Natural killer cell (primary cell): ENCODE results near the gene LRRC38. TPM values are rescaled to one million over a fixed set of nuclear protein-coding genes. Genes with fewer than 3 reads are reported as not detected.

Source experiments
- ATAC-seq, 3 donors: fragments of 150-1000 bp in 2 of 3; fragments of 200-7000 bp in 1 of 3; cut with Tn5 transposase; 1 replicate in 1 of 3; 2 replicates in 2 of 3; pipeline ENCODE4 v1.10.0; 2021; ENCODE audit warnings: mild to moderate bottlenecking in 2 of 3, moderate library complexity in 2 of 3
- DNase-seq, 2 donors: peaks; one replicate each; pipeline versions ENCODE4 v3.0.0 to v3.0.0-alpha.2; 2013 to 2021; ENCODE audit warnings: mixed read lengths in 1 of 2
- H3K27ac ChIP-seq: one replicate; pipeline ENCODE4 v1.5.1; 2013; ENCODE audit warnings: mild to moderate bottlenecking, low read length
- H3K27me3 ChIP-seq: one replicate; pipeline ENCODE4 v1.6.1; 2013; ENCODE audit warnings: low read length; ENCODE audit not compliant: control insufficient read depth, insufficient read depth
- H3K36me3 ChIP-seq: one replicate; pipeline ENCODE4 v1.6.1; 2013; ENCODE audit warnings: low read length; ENCODE audit not compliant: control insufficient read depth, insufficient read depth
- H3K4me1 ChIP-seq: one replicate; pipeline ENCODE4 v1.6.1; 2013; ENCODE audit warnings: low read length; ENCODE audit not compliant: control insufficient read depth, insufficient read depth
- H3K4me3 ChIP-seq: one replicate; pipeline ENCODE4 v1.5.1; 2013; ENCODE audit warnings: low read length
- H3K9me3 ChIP-seq: one replicate; pipeline ENCODE4 v1.6.1; 2013; ENCODE audit warnings: low read length; ENCODE audit not compliant: control insufficient read depth, insufficient read depth
- H3K27ac Mint-ChIP-seq, 2 donors: one replicate each; pipeline ENCODE4 v1.8.0; 2022; ENCODE audit warnings: mild to moderate bottlenecking in 2 of 2, mixed read lengths in 2 of 2, moderate library complexity in 1 of 2
- H3K27me3 Mint-ChIP-seq, 2 donors: one replicate each; pipeline ENCODE4 v1.8.0; 2022; ENCODE audit warnings: low read depth in 2 of 2, mixed read lengths in 2 of 2
- H3K36me3 Mint-ChIP-seq: one replicate; pipeline ENCODE4 v1.8.0; 2022; ENCODE audit warnings: mixed read lengths
- H3K4me1 Mint-ChIP-seq, 2 donors: one replicate each; pipeline ENCODE4 v1.8.0; 2022; ENCODE audit warnings: mixed read lengths in 2 of 2
- H3K4me3 Mint-ChIP-seq: one replicate; pipeline ENCODE4 v1.8.0; 2022; ENCODE audit warnings: mild to moderate bottlenecking, moderate library complexity, mixed read lengths
- H3K9me3 Mint-ChIP-seq, 2 donors: one replicate each; pipeline ENCODE4 v1.8.0; 2022; ENCODE audit warnings: mixed read lengths in 2 of 2
- CTCF ChIP-seq: fragments of 200-600 bp; IDR thresholded peaks from one replicate; pipeline ENCODE4 v1.8.0; 2022; ENCODE audit warnings: antibody characterized with exemption
- WGBS: methylation state at CpG from one replicate; pipeline ENCODE4 v1.1.7; 2013; ENCODE audit warnings: missing lambda C conversion rate; ENCODE audit not compliant: insufficient coverage; 5-methylcytosine and 5-hydroxymethylcytosine counted together
- intact Hi-C: fragments of 100-400 bp; cut with micrococcal nuclease; formaldehyde crosslinking; loops from one replicate; pipeline ENCODE4 v1.14.2; 2022
- total RNA-seq, 4 donors: library from RNA; stranded (reverse); fragments of 120-200 nt in 1 of 4; gene quantifications; one replicate each; pipeline versions ENCODE4 v1.2.3 to v1.2.4, GENCODE V29; 2013 to 2022

LRRC38 gene
- total RNA-seq, 3 donors from 2014 or later (not counting 1 experiment from before 2014, with no cell fraction given) = not detected

GRCh38 chr1:13479171-13479856, 34.5 kb downstream of the LRRC38 start:
- Mint-ChIP-seq H3K4me1 (no peaks in the 10 kb centered on the region), H3K27me3 (peaks cover 0 to 7% of the 10 kb centered on the region in 2 donors), H3K9me3 (no peaks in the 10 kb centered on the region), H3K27ac (no peak overlapping the region), H3K36me3 (no peaks in the 10 kb centered on the region), H3K4me3 (no peak overlapping the region)
- no peak for TF ChIP-seq CTCF
- no peak for DNase-seq
- H3K36me3 ChIP-seq = no peaks in the 10 kb centered on the region
- H3K9me3 ChIP-seq = no peaks in the 10 kb centered on the region
- no peaks in the 10 kb centered on the region for H3K27me3 ChIP-seq
- H3K27ac ChIP-seq = no peak overlapping the region
- no peak overlapping the region for H3K4me3 ChIP-seq
- intact Hi-C loops = no loop called here
- no peak for ATAC-seq
- H3K4me1 ChIP-seq = no peaks in the 10 kb centered on the region
- 55% methylated on average over 11 of the region's 11 CpGs for WGBS

DNA sequence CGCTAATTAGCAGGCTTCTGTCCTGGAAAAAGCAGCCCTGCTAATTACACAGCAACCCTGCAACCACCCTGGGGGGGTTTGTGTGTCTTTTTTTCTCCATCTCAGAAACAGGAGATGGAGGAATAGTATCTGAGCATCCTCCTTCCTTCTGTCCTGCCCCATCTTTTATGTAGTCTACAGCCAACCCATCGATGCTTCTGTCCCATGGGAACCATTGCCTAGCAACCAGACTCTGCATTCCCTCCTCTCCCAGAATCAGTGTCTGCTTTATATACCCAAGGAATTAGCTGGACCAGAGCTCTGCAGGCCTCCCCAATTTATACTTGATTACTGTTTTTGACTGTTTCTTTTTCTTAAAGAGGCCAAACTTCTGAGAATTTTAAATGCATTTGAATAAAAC, 35.1 kb downstream of the LRRC38 start:
- Histone ChIP-seq H3K4me3 (no peak overlapping the region), H3K9me3 (no peaks in the 10 kb centered on the region), H3K27me3 (no peaks in the 10 kb centered on the region), H3K4me1 (no peaks in the 10 kb centered on the region), H3K27ac (no peak overlapping the region), H3K36me3 (no peaks in the 10 kb centered on the region)
- TF ChIP-seq CTCF = no peak
- DNase-seq (no peak), ATAC-seq (no peak)
- Mint-ChIP-seq H3K27ac (no peak overlapping the region), H3K27me3 (peaks cover 0 to 3% of the 10 kb centered on the region in 2 donors), H3K4me1 (no peaks in the 10 kb centered on the region), H3K4me3 (no peak overlapping the region), H3K9me3 (no peaks in the 10 kb centered on the region), H3K36me3 (no peaks in the 10 kb centered on the region)
- intact Hi-C loops = no loop called here
- 74% methylated on average over 1 of the region's 2 CpGs for WGBS

DNA sequence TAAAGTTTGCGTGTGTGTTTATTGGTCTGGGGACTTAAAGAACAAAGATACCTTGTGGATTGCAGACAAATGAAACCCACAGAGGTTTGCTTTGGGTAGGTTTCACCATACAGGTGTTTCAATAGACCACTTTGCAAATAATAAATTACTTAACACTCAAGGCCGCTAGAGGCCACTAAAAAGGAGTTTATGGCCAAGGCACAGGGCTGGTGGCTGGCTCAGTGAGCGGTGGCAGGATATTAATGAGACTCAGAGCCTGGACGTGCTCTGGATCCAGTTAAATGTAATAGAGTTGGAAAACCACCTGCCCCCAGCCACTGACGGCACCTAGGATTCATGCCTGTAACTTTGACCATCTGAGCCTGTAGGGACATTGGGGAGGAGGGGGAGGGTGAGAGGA, 44.5 kb downstream of the LRRC38 start:
- no peak overlapping the region for H3K27ac Mint-ChIP-seq
- no peak for ATAC-seq

More for the DNA sequence above, 44.5 kb downstream of the LRRC38 start:
- H3K4me1 ChIP-seq = no peaks in the 10 kb centered on the region
- H3K9me3 ChIP-seq = no peaks in the 10 kb centered on the region
- intact Hi-C loops = no loop called here
- H3K4me3 ChIP-seq = no peak overlapping the region
- Mint-ChIP-seq H3K27me3 (no peaks in the 10 kb centered on the region), H3K36me3 (no peaks in the 10 kb centered on the region), H3K4me3 (no peak overlapping the region), H3K9me3 (no peaks in the 10 kb centered on the region), H3K4me1 (no peaks in the 10 kb centered on the region)
- no peak for DNase-seq
- WGBS = 37% methylated on average over 4 of the region's 5 CpGs
- no peaks in the 10 kb centered on the region for H3K27me3 ChIP-seq
- H3K36me3 ChIP-seq = no peaks in the 10 kb centered on the region
- no peak overlapping the region for H3K27ac ChIP-seq
- no peak for TF ChIP-seq CTCF
